Neural crest cell (in vitro differentiated cells): ENCODE results near the gene TNFRSF13B. TPM values are rescaled to one million over a fixed set of nuclear protein-coding genes. Genes with fewer than 3 reads are reported as not detected.

Experiments
- DNase-seq: peaks from one replicate; pipeline ENCODE4 v3.0.0; 2021; ENCODE audit warnings: low read depth, mixed read lengths, low spot score
- H3K27ac Mint-ChIP-seq: one replicate; pipeline ENCODE4 v1.8.0; 2021; ENCODE audit warnings: mild to moderate bottlenecking, mixed read lengths; ENCODE audit not compliant: unreplicated experiment
- H3K27me3 Mint-ChIP-seq: 2 replicates; pipeline ENCODE4 v1.8.0; 2021; ENCODE audit warnings: low read depth, mild to moderate bottlenecking, mixed read lengths
- H3K36me3 Mint-ChIP-seq: 2 replicates; pipeline ENCODE4 v1.8.0; 2021; ENCODE audit warnings: low read depth, mild to moderate bottlenecking, mixed read lengths
- H3K4me1 Mint-ChIP-seq: 2 replicates; pipeline ENCODE4 v1.8.0; 2021; ENCODE audit warnings: mixed read lengths
- H3K4me3 Mint-ChIP-seq: one replicate; pipeline ENCODE4 v1.8.0; 2021; ENCODE audit warnings: mild to moderate bottlenecking, mixed read lengths
- H3K9me3 Mint-ChIP-seq: 2 replicates; pipeline ENCODE4 v1.8.0; 2021; ENCODE audit warnings: mixed read lengths
- total RNA-seq: library from RNA; stranded (reverse); gene quantifications from 2 replicates; pipeline ENCODE4 v1.2.1, GENCODE V29; 2021
- TF ChIP-seq, protein P1 (sequence below): fragments of 200-600 bp; sonication (generic); conservative IDR thresholded peaks from 2 replicates; pipeline ENCODE4 v1.5.0; 2021; ENCODE audit warnings: antibody characterized with exemption, mild to moderate bottlenecking

Gene TNFRSF13B
- total RNA-seq, 1 donor from 2014 or later = not detected

- TF ChIP-seq, protein P1, sequence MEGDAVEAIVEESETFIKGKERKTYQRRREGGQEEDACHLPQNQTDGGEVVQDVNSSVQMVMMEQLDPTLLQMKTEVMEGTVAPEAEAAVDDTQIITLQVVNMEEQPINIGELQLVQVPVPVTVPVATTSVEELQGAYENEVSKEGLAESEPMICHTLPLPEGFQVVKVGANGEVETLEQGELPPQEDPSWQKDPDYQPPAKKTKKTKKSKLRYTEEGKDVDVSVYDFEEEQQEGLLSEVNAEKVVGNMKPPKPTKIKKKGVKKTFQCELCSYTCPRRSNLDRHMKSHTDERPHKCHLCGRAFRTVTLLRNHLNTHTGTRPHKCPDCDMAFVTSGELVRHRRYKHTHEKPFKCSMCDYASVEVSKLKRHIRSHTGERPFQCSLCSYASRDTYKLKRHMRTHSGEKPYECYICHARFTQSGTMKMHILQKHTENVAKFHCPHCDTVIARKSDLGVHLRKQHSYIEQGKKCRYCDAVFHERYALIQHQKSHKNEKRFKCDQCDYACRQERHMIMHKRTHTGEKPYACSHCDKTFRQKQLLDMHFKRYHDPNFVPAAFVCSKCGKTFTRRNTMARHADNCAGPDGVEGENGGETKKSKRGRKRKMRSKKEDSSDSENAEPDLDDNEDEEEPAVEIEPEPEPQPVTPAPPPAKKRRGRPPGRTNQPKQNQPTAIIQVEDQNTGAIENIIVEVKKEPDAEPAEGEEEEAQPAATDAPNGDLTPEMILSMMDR = no peak
- H3K36me3 Mint-ChIP-seq = no peaks in the 10 kb centered on the region
- H3K4me3 Mint-ChIP-seq = no peak overlapping the region
- no peak for DNase-seq
- H3K4me1 Mint-ChIP-seq = no peaks in the 10 kb centered on the region
- H3K9me3 Mint-ChIP-seq = no peaks in the 10 kb centered on the region
- no peaks in the 10 kb centered on the region for H3K27me3 Mint-ChIP-seq
- no peak overlapping the region for H3K27ac Mint-ChIP-seq
These were observed 31.6 kb downstream of the TNFRSF13B start for GRCh38 chr17:16940116-16940881.

DNA sequence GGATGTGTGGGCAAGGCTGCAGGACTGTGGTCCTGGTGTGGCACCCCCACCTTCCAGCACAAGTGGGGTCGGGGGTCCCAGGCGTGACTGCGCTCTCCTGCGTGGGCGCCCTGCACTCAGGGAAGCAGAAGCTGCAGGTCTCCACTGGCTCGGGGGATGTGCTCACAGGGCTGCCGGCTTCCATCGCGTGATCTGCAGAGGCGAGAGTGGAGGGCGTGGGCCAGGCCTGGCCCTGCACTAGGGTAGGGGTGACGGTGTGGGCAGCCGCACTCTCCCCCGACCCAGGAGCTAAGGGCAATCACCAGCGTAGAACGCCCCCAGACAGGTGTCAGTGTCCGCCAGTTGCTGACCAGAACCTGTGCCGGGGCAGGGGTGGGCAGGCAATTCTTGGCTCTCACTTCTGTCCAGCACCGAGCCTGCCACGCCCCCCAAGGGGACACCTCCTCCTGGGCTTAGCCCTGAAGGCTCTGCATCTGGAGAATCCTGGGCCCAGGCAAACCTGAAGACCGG, 32.3 kb downstream of the TNFRSF13B start:
- H3K36me3 Mint-ChIP-seq = no peaks in the 10 kb centered on the region
- DNase-seq = no peak
- no peaks in the 10 kb centered on the region for H3K9me3 Mint-ChIP-seq
- TF ChIP-seq, protein P1 = no peak
- no peak overlapping the region for H3K4me3 Mint-ChIP-seq
- H3K27ac Mint-ChIP-seq = no peak overlapping the region
- H3K27me3 Mint-ChIP-seq = no peaks in the 10 kb centered on the region
- H3K4me1 Mint-ChIP-seq = no peaks in the 10 kb centered on the region

GRCh38 chr17:16939208-16939576, 32.7 kb downstream of the TNFRSF13B start:
- DNase-seq = no peak
- H3K4me3 Mint-ChIP-seq = no peak overlapping the region
- no peaks in the 10 kb centered on the region for H3K27me3 Mint-ChIP-seq
- no peaks in the 10 kb centered on the region for H3K9me3 Mint-ChIP-seq
- no peaks in the 10 kb centered on the region for H3K4me1 Mint-ChIP-seq
- H3K27ac Mint-ChIP-seq = no peak overlapping the region
- no peaks in the 10 kb centered on the region for H3K36me3 Mint-ChIP-seq
- TF ChIP-seq, protein P1 = no peak

DNA sequence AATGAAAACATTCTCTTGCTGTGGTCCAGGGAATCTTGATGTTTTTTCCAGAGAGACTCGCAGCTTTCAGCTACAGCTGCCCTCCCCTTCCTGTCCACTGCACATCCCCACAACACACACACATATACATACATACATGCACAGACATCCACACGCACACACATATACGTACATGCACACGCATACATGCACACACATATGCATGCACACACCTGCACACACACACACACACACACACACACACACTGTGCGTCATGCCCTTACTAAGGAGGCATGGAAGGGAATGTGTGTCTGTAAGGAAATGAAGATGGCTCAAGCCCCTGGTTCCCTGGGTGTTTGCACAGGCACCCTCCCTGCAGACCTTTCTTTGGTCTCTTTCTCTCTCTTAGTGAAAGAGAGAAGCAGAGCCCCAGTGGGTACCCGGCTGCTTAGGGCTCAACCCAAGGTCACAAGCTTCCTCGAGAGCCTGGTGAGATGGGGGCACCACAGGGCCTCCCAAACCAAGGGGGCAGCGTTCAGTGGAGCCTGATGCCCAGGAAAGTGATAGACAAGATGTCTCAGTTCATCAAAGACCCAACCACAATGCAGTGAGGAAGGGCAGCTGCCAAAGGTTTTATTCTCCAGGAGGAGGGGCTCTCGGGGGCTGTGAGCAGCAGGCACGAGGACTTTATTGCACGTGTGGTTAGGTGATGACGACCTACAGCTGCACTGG, 33.3 kb downstream of the TNFRSF13B start:
- Mint-ChIP-seq H3K27me3 (no peaks in the 10 kb centered on the region), H3K36me3 (no peaks in the 10 kb centered on the region), H3K4me3 (no peak overlapping the region), H3K27ac (no peak overlapping the region), H3K9me3 (no peaks in the 10 kb centered on the region), H3K4me1 (no peaks in the 10 kb centered on the region)
- no peak for DNase-seq
- TF ChIP-seq, protein P1 = no peak

GRCh38 chr17:16938031-16938430, 33.9 kb downstream of the TNFRSF13B start:
- H3K9me3 Mint-ChIP-seq = no peaks in the 10 kb centered on the region
- H3K27me3 Mint-ChIP-seq = no peaks in the 10 kb centered on the region
- no peaks in the 10 kb centered on the region for H3K36me3 Mint-ChIP-seq
- H3K4me1 Mint-ChIP-seq = no peaks in the 10 kb centered on the region
- H3K27ac Mint-ChIP-seq = no peak overlapping the region
- no peak overlapping the region for H3K4me3 Mint-ChIP-seq
- no peak for DNase-seq
- TF ChIP-seq, protein P1 = no peak
